Amniotic epithelial cell (primary cell): ENCODE measurements around the gene ZNF841.
"Not testable (repeated sequence)": the region's sequence is repeated elsewhere in the genome, so short reads cannot be mapped to it uniquely, and the experiment has no call there.

Experiments
- DNase-seq: peaks from one replicate; pipeline ENCODE4 v3.0.0-alpha.2; 2010; ENCODE audit warnings: low read depth

Gene ZNF841

DNA sequence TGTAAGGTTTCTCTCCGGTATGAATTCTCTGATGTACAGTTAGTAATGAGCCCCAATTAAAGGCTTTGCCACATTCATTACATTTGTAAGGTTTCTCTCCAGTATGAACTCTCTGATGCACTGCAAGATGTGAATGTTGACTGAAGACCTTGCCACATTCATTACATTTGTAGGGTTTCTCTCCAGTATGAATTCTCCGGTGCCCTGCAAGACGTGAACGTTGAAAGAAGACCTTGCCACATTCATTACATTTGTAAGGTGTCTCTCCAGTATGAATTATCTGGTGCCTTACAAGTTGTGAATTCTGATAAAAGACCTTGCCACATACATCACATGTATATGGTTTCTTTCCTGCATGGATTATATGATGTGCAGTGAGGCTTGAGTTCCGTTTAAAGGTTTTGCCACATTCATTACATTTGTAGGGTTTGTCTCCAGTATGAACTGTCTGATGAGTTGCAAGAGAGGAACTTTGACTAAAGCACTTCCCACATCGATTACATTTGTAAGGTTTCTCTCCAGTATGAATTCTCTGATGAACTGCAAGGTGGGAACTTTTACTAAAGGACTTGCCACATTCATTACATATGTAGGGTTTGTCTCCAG, 29.2 kb downstream of the ZNF841 start:
- no peak for DNase-seq

GRCh38 chr19:52065399-52065798, 30.2 kb downstream of the ZNF841 start:
- DNase-seq: no peak

DNA sequence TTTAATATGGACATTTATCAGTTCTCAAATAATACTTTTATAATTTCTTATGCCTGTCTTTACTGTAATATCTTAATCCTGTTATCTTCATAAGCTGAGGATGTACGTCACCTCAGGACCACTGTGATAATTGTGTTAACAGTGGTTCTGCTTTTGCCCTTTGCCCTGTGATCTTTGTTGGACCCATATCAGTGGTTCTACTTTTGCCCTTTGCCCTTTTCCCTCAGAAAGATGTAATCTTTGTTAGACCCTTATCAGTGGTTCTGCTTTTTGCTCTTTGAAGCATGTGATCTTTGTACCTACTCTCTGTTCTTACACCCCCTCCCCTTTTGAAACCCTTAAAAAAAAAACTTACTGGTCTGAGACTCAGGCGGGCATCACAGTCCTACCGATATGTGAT, 39.1 kb downstream of the ZNF841 start:
- not testable (repeated sequence) for DNase-seq

DNA sequence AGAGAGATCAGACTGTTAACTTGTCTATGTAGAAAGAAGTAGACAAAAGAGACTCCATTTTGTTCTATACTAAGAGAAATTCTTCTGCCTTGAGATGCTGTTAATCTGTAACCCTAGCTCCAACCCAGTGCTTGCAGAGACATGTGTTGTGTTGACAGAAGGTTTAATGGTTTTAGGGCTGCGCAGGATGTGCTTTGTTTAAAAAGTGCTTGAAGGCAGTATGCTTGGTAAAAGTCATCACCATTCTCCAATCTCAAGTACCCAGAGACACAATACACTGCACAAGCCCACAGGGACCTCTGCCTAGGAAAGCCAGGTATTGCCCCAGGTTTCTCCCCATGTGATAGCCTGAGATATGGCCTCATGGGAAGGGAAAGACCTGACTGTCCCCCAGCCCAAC, 43.8 kb downstream of the ZNF841 start:
- DNase-seq: not testable (repeated sequence)

GRCh38 chr19:52048555-52049501, 46.7 kb downstream of the ZNF841 start, which contains the start of gene ZNF432:
Gene ZNF432, minus strand, starts transcription at chr19:52048838. Its CDS starts 1,970 bp downstream, at chr19:52046868.
- peak; percentile 95 for DNase-seq

DNA sequence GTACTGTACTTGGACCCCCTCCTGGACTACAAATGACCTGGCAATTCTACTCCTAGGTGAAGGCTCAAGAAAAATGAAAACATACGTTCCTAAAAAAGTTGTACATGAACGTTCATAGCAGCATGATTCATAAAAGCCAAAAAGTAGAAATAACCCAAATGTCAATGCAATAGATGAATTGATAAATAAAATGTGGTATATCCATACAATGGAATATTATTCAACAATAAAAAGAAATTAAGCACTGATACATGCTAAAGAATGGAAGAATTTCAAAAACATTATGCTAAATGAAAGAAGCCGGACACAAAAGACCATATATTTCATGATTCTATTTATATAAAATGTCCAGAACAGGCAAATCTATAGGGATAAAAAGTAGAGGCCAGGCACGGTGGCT, 56.4 kb downstream of the ZNF841 start:
- DNase-seq: no peak

DNA sequence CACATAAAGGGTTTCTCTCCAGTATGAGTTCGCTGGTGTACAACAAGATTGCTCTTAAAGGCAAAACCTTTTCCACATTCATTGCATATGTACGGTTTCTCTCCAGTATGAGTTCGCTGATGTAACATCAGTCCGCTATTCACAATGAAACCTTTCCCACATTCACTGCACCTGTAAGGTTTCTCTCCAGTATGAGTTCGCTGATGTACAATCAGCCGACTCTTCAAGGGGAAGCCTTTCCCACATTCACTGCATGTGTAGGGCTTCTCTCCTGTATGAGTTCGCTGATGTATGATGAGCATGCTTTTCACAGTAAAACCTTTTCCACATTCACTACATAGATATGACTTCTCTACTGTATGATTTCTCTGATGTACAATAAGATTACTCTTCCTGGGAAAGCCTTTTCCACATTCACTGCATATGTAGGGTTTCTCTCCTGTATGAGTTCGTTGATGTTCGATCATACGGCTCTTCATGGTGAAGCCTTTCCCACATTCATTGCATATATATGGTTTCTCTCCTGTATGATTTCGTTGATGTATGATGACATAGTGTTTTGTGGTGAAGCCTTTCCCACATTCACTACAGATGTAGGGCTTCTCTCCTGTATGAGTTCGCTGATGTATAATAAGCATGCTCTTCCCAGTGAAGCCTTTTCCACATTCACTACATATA, 61.4 kb downstream of the ZNF841 start:
- peak; percentile 41 for DNase-seq

DNA sequence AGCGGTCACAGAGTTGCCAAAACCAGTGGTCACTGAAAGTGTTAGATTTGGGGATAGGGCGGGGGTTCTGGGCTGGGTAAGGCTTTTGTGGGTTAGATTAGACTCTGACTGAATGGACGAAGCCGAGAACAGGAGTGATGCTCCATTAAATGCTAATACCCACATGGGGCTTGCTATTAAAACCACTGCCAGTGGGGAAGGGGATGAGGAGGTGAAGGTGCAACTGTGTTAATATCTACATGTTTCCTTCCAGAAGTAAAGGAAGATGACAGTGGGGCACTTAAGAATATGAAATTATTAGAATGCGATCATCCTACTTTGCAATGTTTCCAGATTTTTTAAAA, 66.8 kb downstream of the ZNF841 start:
- no peak for DNase-seq

- DNase-seq: peak; percentile 85
Observed at GRCh38 chr19:52028027-52028779, 67.4 kb downstream of the ZNF841 start, which contains the start of gene ZNF614. Gene ZNF614, minus strand, starts transcription at chr19:52028379. Its CDS starts 2,634 bp downstream, at chr19:52025745.

GRCh38 chr19:52026255-52026990, 69.1 kb downstream of the ZNF841 start:
- not testable (repeated sequence) for DNase-seq

DNA sequence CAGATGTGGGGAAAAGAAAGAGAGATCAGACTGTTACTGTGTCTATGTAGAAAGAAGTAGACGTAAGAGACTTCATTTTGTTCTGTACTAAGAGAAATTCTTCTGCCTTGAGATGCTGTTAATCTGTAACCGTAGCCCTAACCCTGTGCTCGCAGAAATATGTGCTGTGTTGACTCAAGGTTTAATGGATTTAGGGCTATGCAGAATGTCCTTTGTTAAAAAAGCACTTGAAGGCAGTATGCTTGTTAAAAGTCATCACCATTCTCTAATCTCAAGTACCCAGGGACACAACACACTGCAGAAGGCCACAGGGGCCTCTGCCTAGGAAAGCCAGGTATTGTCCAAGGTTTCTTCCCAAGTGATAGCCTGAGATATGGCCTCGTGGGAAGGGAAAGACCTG, 71.1 kb downstream of the ZNF841 start:
- DNase-seq: not testable (repeated sequence)

DNA sequence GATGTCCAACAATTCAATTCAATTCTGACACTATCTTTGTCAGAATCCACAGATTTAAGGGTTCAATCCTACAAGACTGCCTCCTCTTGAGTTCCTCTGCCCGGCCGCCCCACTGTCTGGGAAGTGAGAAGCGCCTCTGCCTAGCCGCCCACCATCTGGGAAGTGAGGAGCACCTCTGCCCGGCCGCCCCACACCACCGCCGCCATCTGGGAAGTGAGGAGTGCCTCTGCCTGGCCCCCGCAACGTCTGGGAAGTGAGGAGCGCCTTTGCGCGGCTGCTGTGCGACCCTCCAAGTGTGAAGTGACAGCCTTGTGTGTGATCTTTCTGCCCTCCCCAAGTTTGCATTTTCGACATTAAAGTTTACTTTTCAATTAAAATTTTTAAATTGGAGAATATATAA, 73.4 kb downstream of the ZNF841 start:
- DNase-seq: no peak

GRCh38 chr19:52020506-52020905, 75.1 kb downstream of the ZNF841 start:
- DNase-seq: no peak
